PC-9 (cell line): Measurements from ENCODE around the gene ARFIP1. TPM values are rescaled to one million over a fixed set of nuclear protein-coding genes. Genes with fewer than 3 reads are reported as not detected.

Source experiments
- BruUV-seq: library from RNA; stranded (reverse); fragments of 400-500 nt; replicated peaks from 2 replicates; lab custom pipeline; 2021; lab: Mats Ljungman, UMichigan
- CTCF ChIA-PET: fragments of 300-600 bp; sonication (Branson Sonifier 250); formaldehyde crosslinking; loops from one replicate; lab custom pipeline; 2022; ENCODE audit warnings: antibody characterized with exemption; lab: Charles Lee
- POLR2A ChIA-PET: fragments of 300-600 bp; sonication (Branson Sonifier 250); formaldehyde crosslinking; loops from one replicate; lab custom pipeline; 2022; ENCODE audit warnings: antibody characterized with exemption; ENCODE audit not compliant: unreplicated experiment; lab: Charles Lee
- DNase-seq, 2 experiments: peaks; one replicate each; pipeline versions ENCODE4 v3.0.0 to v3.0.0-alpha.2; 2015 to 2022; ENCODE audit warnings: mixed read lengths in 1 of 2
- H2AFZ ChIP-seq: fragments of 200-600 bp; sonication (generic); 2 replicates; pipeline ENCODE4 v1.8.1; 2017; ENCODE audit warnings: antibody characterized with exemption
- H3F3A ChIP-seq: fragments of 200-600 bp; sonication (generic); 2 replicates; pipeline ENCODE4 v1.8.1; 2017; ENCODE audit warnings: antibody characterized with exemption, mild to moderate bottlenecking, low read depth; ENCODE audit not compliant: insufficient read depth
- H3K27ac ChIP-seq: fragments of 200-600 bp; sonication (generic); 2 replicates; pipeline ENCODE4 v1.6.1; 2016; ENCODE audit warnings: mixed run types
- H3K27me3 ChIP-seq: fragments of 200-600 bp; sonication (generic); 2 replicates; pipeline ENCODE4 v1.6.1; 2016; ENCODE audit warnings: low read depth, mixed run types; ENCODE audit not compliant: insufficient read depth
- H3K36me3 ChIP-seq: fragments of 200-600 bp; sonication (generic); 2 replicates; pipeline ENCODE4 v1.6.1; 2016; ENCODE audit warnings: low read depth, mixed run types
- H3K4me1 ChIP-seq: fragments of 200-600 bp; sonication (generic); replicated peaks from 2 replicates; pipeline ENCODE4 v1.6.1; 2016; ENCODE audit warnings: mixed run types; ENCODE audit not compliant: insufficient read depth
- H3K4me2 ChIP-seq: fragments of 200-600 bp; sonication (generic); 2 replicates; pipeline ENCODE4 v1.6.1; 2017; ENCODE audit warnings: mixed run types
- H3K4me3 ChIP-seq: fragments of 200-600 bp; sonication (generic); 2 replicates; pipeline ENCODE4 v1.6.1; 2016; ENCODE audit warnings: mixed run types
- H3K79me2 ChIP-seq: fragments of 200-600 bp; sonication (generic); 2 replicates; pipeline ENCODE4 v1.6.1; 2017; ENCODE audit warnings: low read depth, mixed run types
- H3K9me2 ChIP-seq: fragments of 200-600 bp; sonication (generic); 2 replicates; pipeline ENCODE4 v1.8.1; 2017; ENCODE audit warnings: mild to moderate bottlenecking; ENCODE audit not compliant: insufficient read depth
- H3K9me3 ChIP-seq: fragments of 200-600 bp; sonication (generic); 2 replicates; pipeline ENCODE4 v1.8.1; 2016; ENCODE audit warnings: low read depth; ENCODE audit not compliant: insufficient read depth
- H4K20me1 ChIP-seq: fragments of 200-600 bp; sonication (generic); 2 replicates; pipeline ENCODE4 v1.8.1; 2017; ENCODE audit not compliant: insufficient read depth
- EZH2 ChIP-seq: fragments of 200-600 bp; sonication (generic); IDR thresholded peaks from 2 replicates; pipeline ENCODE4 v1.8.0; 2017; ENCODE audit warnings: antibody characterized with exemption, low read depth
- intact Hi-C: fragments of 100-400 bp; cut with micrococcal nuclease; formaldehyde crosslinking; loops from one replicate; pipeline ENCODE4 v1.10.0; 2022; ENCODE audit not compliant: unreplicated experiment
- total RNA-seq: library from RNA; stranded (reverse); gene quantifications from 2 replicates; pipeline ENCODE4 v1.2.3, GENCODE V29; 2021
- TF ChIP-seq, protein P1 (sequence below): fragments of 200-600 bp; sonication (generic); conservative IDR thresholded peaks from 2 replicates; pipeline ENCODE4 v1.6.1; 2017; ENCODE audit warnings: mixed run types, antibody characterized with exemption, mild to moderate bottlenecking, moderate library complexity

The ARFIP1 gene
- total RNA-seq, 1 experiment from 2014 or later, result 38.4 TPM

DNA sequence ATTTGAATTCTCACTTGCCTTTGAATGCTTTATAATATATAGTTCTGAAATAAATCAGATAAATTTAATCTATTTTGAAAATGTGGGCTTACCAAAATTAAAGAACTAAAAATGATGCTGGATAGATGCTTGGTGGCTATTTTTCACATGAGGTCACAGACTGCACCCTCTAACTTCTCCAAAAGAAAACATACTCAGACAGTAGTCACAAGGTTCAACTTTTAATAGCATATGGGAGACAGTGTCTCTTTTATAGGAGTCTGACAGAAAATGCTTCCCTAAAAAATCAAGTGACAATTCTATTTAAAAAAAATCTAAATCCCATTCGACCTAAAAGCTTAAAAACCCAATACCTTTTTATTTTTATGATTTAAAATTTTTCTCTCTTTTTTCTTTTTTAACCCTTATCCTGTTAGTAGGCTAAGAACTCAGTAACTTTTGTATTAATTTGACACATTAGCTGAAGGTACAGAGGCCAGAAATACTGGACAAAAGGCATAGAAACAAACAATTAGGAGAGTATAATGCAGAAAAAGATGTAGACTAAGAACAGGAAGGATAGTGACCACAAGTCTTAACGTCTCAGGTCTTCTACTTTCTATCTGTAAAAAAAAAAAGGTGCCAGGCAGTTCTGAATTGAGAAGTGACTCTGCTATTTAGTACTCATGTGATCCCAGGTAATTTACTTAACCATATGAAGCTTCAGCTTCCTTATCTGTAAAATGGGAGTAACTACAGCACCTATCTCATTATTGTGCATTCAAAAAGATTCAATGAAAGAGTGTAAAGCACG, 7.8 kb upstream of the ARFIP1 start:
- Histone ChIP-seq H4K20me1 (no peaks in the 10 kb centered on the region), H3K27me3 (no peaks in the 10 kb centered on the region), H3K4me1 (no peaks in the 10 kb centered on the region), H3K79me2 (no peaks in the 10 kb centered on the region), H2AFZ (no peak overlapping the region), H3F3A (no peaks in the 10 kb centered on the region), H3K4me2 (no peak overlapping the region), H3K27ac (no peak overlapping the region), H3K9me2 (no peaks in the 10 kb centered on the region), H3K36me3 (no peaks in the 10 kb centered on the region), H3K9me3 (no peaks in the 10 kb centered on the region), H3K4me3 (no peak overlapping the region)
- DNase-seq, result no peak
- no TSS peak for BruUV-seq
- TF ChIP-seq, protein P1, sequence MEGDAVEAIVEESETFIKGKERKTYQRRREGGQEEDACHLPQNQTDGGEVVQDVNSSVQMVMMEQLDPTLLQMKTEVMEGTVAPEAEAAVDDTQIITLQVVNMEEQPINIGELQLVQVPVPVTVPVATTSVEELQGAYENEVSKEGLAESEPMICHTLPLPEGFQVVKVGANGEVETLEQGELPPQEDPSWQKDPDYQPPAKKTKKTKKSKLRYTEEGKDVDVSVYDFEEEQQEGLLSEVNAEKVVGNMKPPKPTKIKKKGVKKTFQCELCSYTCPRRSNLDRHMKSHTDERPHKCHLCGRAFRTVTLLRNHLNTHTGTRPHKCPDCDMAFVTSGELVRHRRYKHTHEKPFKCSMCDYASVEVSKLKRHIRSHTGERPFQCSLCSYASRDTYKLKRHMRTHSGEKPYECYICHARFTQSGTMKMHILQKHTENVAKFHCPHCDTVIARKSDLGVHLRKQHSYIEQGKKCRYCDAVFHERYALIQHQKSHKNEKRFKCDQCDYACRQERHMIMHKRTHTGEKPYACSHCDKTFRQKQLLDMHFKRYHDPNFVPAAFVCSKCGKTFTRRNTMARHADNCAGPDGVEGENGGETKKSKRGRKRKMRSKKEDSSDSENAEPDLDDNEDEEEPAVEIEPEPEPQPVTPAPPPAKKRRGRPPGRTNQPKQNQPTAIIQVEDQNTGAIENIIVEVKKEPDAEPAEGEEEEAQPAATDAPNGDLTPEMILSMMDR, result no peak
- no peak for TF ChIP-seq EZH2
- CTCF ChIA-PET, result no interaction called here
- intact Hi-C loops, result no loop called here
- POLR2A ChIA-PET, result interaction anchor here (0.6 kb wide), 1 partner anchor 1521 kb away, joined by 3 read pairs; no protein-coding TSS in a partner anchor

DNA sequence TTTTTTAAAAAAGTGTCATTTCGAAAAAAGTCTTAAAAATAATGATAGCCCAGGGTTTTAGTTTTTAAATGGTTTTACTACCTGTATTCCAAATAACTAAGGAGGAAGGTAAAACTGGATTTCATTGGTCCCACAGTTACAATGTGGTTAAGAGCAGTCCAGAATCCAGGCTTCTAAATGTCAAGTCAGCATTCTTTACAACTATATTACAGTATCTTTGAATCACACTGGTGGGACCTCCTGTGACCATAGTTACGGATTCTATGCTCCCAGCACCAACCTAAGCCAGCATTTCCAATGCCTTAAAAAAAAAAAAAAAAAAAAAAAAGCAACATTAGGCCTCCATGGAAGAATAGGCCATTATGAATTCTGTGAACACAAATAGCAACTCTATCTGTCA, 6.4 kb upstream of the ARFIP1 start:
- H3K4me1 ChIP-seq, result no peaks in the 10 kb centered on the region
- ChIA-PET CTCF (no interaction called here), POLR2A (no interaction called here)
- no peaks in the 10 kb centered on the region for H3F3A ChIP-seq
- TF ChIP-seq EZH2, result no peak
- TF ChIP-seq, protein P1, result no peak
- no peaks in the 10 kb centered on the region for H3K9me2 ChIP-seq
- H2AFZ ChIP-seq, result no peak overlapping the region
- DNase-seq, result no peak
- H3K9me3 ChIP-seq, result no peaks in the 10 kb centered on the region
- H4K20me1 ChIP-seq, result no peaks in the 10 kb centered on the region
- intact Hi-C loops, result no loop called here
- H3K27ac ChIP-seq, result no peak overlapping the region
- no peak overlapping the region for H3K4me3 ChIP-seq
- no peaks in the 10 kb centered on the region for H3K36me3 ChIP-seq
- BruUV-seq, result no TSS peak
- H3K79me2 ChIP-seq, result no peaks in the 10 kb centered on the region
- H3K4me2 ChIP-seq, result no peak overlapping the region
- H3K27me3 ChIP-seq, result no peaks in the 10 kb centered on the region

DNA sequence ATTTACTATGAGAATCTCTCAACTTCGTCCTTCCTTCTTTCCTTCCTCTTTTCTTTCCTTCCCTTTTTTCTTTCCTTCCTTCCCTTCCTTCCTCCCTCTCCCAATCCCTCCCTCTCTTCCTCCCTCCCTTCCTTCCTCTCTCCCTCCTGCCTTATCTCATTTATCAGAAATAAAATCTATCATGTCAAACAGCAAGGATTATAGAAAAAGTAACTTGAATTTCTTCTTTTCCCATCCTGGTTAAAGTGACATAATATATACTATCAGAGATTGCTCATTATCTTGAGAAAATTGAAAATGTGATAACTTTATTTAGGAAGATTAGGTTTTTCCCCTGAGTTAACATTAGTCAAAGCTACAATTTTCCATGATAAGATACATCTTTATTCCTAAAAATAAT, 5.8 kb upstream of the ARFIP1 start:
- CTCF ChIA-PET, result no interaction called here
- Histone ChIP-seq H2AFZ (no peak overlapping the region), H3K9me3 (no peaks in the 10 kb centered on the region), H3K36me3 (no peaks in the 10 kb centered on the region), H3K27me3 (no peaks in the 10 kb centered on the region), H4K20me1 (no peaks in the 10 kb centered on the region), H3K4me3 (no peak overlapping the region), H3K4me1 (0 out of 2 replicates have a peak, but pooled peaks cover 6% of the 10 kb centered on the region), H3K4me2 (no peak overlapping the region), H3K79me2 (no peaks in the 10 kb centered on the region), H3K27ac (no peak overlapping the region), H3K9me2 (no peaks in the 10 kb centered on the region), H3F3A (no peaks in the 10 kb centered on the region)
- DNase-seq, result no peak
- intact Hi-C loops, result no loop called here
- no TSS peak for BruUV-seq
- TF ChIP-seq, protein P1, result no peak
- TF ChIP-seq EZH2, result no peak
- POLR2A ChIA-PET, result no interaction called here
